Muscle of leg (tissue), 11 donors: ENCODE results near the gene GSDME. TPM values are rescaled to one million over a fixed set of nuclear protein-coding genes. Genes with fewer than 3 reads are reported as not detected.
A peak's percentile ranks its signal among the peaks of the same experiment; 100 is the strongest.

ENCODE experiments used
- DNase-seq: peaks from one replicate; pipeline ENCODE4 v3.0.0; 2013
- H3K27ac ChIP-seq: one replicate; pipeline ENCODE4 v1.5.1; 2013; ENCODE audit warnings: mild to moderate bottlenecking, low read length, control low read depth
- H3K27me3 ChIP-seq: one replicate; pipeline ENCODE4 v1.6.1; 2013; ENCODE audit warnings: low read length; ENCODE audit not compliant: control insufficient read depth, insufficient read depth
- H3K36me3 ChIP-seq: one replicate; pipeline ENCODE4 v1.6.1; 2013; ENCODE audit warnings: low read length; ENCODE audit not compliant: control insufficient read depth, insufficient read depth
- H3K4me1 ChIP-seq: one replicate; pipeline ENCODE4 v1.6.1; 2013; ENCODE audit warnings: low read length; ENCODE audit not compliant: control insufficient read depth, insufficient read depth
- H3K4me3 ChIP-seq: one replicate; pipeline ENCODE4 v1.5.1; 2013; ENCODE audit warnings: low read length, control low read depth
- H3K9me3 ChIP-seq: replicated peaks from 2 replicates; pipeline ENCODE4 v1.6.1; 2013; ENCODE audit warnings: low read depth, low read length; ENCODE audit not compliant: control insufficient read depth
- WGBS: methylation state at CpG from one replicate; pipeline ENCODE4 v1.1.5; 2013; ENCODE audit warnings: missing lambda C conversion rate; ENCODE audit not compliant: insufficient coverage; 5-methylcytosine and 5-hydroxymethylcytosine counted together
- polyA plus RNA-seq, 8 donors: library from polyadenylated mRNA; unstranded; fragments of 120-200 nt; gene quantifications; one replicate each; pipeline versions ENCODE4 v1.2.1 to v1.2.3, GENCODE V29; 2013; ENCODE audit warnings: inconsistent platforms in 1 of 8, low replicate concordance in 1 of 8; ENCODE audit not compliant: insufficient read length in 8 of 8, insufficient read depth in 1 of 8
- total RNA-seq: library from RNA; stranded (reverse); fragments of 120-200 nt; gene quantifications from one replicate; pipeline ENCODE4 v1.2.4, GENCODE V29; 2013

The GSDME gene
- total and polyA plus RNA-seq, 9 donors, result 5.1 to 12.4 (median 7.6) TPM

DNA sequence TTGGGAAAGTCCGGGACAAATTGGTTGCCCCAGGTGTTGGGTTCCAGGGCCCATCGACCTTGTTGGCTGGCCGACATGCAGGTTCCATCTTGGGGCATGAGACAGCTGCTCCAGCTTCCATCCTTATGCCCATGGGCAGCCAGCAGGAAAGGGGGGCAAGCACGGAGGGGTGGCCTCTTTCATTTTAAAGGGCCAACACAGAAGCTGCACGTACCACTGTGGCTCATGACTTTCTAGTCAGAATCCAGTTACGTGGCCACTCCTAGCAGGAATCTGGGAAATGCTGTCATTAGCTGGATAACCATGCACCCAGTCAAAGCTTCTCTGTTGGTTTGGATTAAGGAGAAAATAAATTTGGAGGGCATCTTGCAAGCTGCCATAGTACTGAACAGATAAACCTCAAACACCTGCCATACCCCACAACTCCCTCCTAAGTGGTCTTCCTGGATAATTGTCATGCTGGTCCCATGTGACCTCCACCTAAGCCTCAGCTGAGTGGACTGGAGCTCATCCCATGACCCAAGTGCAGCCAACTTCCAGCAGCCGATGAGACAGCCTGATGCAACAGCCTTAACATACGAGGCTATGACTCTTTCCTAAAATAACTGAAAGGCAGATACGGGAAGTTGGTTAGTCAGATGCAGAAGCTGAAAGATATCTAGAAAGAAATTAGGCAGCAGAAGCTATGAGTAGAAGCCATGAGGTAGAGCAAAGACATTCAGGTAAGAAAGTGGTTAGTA is 21.4 kb upstream of the GSDME start:
- no peaks in the 10 kb centered on the region for H3K36me3 ChIP-seq
- peak; percentile 70 for DNase-seq
- H3K27me3 ChIP-seq, result no peaks in the 10 kb centered on the region
- no peak overlapping the region for H3K4me3 ChIP-seq
- peaks cover 3% of the 10 kb centered on the region for H3K9me3 ChIP-seq
- H3K4me1 ChIP-seq, result no peaks in the 10 kb centered on the region
- 70% methylated on average over 6 of the region's 9 CpGs for WGBS
- H3K27ac ChIP-seq, result no peak overlapping the region

DNA sequence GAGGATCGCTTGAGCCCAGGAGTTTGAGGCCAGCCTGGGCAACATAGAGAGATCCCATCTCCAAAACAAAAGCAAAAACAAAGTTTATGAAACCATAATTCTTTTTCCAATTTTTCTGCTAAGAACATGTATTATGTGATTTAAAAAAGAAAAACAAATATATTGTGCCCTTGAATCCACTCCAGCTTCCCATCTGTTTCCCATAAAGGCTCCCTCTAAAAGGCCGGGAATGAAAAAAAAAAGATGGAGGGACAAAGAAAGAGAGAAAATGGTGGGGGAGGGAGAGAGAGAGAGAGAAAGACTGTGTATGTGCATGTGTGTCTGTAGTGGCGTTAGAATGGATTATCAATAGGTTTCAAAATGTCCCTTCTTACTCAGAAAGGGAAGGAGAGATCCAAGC is 20.5 kb upstream of the GSDME start:
- no peaks in the 10 kb centered on the region for H3K4me1 ChIP-seq
- no peak overlapping the region for H3K4me3 ChIP-seq
- no peak overlapping the region for H3K27ac ChIP-seq
- DNase-seq, result peak; percentile 72
- no peaks in the 10 kb centered on the region for H3K36me3 ChIP-seq
- no peaks in the 10 kb centered on the region for H3K27me3 ChIP-seq
- H3K9me3 ChIP-seq, result no peaks in the 10 kb centered on the region
- no CpG with 5 or more reads among the region's 3 CpGs for WGBS

DNA sequence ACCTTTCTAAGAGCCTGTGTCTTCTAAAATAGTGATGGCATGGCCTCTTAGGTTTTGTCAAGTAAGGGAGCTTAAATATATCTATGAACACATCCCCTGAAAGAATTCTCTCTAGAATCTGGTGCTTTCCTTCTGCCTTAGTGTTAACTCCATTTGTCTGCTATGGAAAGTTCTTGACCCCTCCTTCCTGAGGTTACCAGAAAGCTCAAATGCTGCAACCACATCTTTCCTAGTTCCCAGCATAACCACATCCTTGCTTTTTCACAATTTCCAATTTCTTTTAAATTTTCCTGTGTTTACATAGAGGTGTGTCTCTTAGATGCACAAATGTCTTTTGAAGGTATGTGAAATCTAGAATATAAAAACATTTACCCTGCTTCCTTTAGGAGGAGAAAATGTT is 16.4 kb upstream of the GSDME start:
- Histone ChIP-seq H3K27ac (no peak overlapping the region), H3K27me3 (no peaks in the 10 kb centered on the region), H3K36me3 (no peaks in the 10 kb centered on the region), H3K9me3 (no peaks in the 10 kb centered on the region), H3K4me1 (peaks cover 7% of the 10 kb centered on the region), H3K4me3 (no peak overlapping the region)
- no peak for DNase-seq

DNA sequence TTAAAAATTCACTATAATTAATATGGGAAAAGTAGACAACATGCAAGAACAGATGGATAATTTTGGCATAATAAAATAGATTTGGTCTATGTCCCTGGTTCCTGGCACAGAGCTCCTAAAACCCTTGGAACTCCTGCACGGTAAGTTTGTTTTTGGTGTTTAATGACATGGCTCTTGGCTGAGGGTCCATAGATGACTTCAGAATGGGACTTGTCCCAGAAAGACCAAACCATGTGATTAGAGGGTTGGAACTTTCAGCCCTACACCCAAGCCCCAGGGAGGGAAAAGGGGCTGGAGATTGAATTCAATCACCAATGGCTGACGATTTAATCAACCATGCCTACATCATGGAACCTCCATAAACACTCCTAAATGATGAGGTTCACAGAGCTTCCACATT is 12.6 kb upstream of the GSDME start:
- H3K4me3 ChIP-seq, result no peak overlapping the region
- no peaks in the 10 kb centered on the region for H3K9me3 ChIP-seq
- no CpG with 5 or more reads among the region's 2 CpGs for WGBS
- H3K36me3 ChIP-seq, result no peaks in the 10 kb centered on the region
- peaks cover 9% of the 10 kb centered on the region for H3K4me1 ChIP-seq
- DNase-seq, result peak; percentile 76
- H3K27me3 ChIP-seq, result no peaks in the 10 kb centered on the region
- no peak overlapping the region for H3K27ac ChIP-seq

DNA sequence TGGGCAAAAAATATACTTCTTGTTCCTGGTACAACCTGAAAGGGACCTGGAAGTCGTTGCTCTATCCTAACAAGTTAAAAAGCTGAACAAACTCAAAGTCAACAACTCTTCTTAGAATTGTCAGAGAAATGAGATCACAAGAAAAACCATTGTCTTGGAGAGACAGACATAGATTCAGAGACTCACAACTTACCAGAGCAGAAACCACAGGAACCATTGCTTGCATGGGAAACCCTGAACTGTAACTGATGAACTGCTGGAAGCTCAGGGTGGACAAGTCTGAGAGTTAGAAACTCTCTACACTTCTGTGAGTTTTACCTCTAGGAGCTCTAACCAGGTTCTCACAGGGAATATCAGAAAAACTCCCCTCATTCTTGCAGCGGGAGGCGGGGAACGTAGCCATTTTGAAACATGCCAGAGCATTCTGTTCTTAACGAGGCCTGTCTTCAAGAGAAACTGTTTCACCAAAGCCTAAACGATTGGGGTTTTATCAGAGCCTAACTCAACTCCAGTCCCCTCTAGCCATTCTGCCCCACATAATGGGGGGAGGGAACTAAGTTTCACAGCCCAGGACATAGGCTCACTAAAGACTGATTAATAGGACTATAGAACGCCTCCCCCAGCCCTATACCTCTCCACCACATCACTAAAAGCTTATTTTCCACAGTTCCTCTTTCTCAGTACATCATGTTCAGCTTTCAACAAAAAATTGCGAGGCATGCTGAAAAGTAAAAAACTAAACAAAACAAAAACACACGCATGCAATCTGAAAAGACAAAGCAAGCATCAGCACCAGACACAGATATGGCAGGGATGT is 12.0 kb upstream of the GSDME start:
- H3K9me3 ChIP-seq, result no peaks in the 10 kb centered on the region
- no peak for DNase-seq
- H3K27me3 ChIP-seq, result no peaks in the 10 kb centered on the region
- no peak overlapping the region for H3K27ac ChIP-seq
- 63% methylated on average over 3 of the region's 9 CpGs for WGBS
- H3K4me3 ChIP-seq, result no peak overlapping the region
- peaks cover 9% of the 10 kb centered on the region for H3K4me1 ChIP-seq
- no peaks in the 10 kb centered on the region for H3K36me3 ChIP-seq

GRCh38 chr7:24767878-24768569 is 10.8 kb upstream of the GSDME start:
- H3K36me3 ChIP-seq, result no peaks in the 10 kb centered on the region
- WGBS, result 85% methylated on average over 2 of the region's 9 CpGs

GRCh38 chr7:24764972-24765744 is 7.9 kb upstream of the GSDME start:
- no peaks in the 10 kb centered on the region for H3K9me3 ChIP-seq
- 41% methylated on average over 2 of the region's 8 CpGs for WGBS
- peaks cover 8% of the 10 kb centered on the region for H3K4me1 ChIP-seq
- H3K36me3 ChIP-seq, result no peaks in the 10 kb centered on the region
- H3K27ac ChIP-seq, result no peak overlapping the region
- peak; percentile 64 for DNase-seq
- H3K27me3 ChIP-seq, result no peaks in the 10 kb centered on the region
- H3K4me3 ChIP-seq, result no peak overlapping the region

More at GRCh38 chr7:24767878-24768569, 10.8 kb upstream of the GSDME start:
- Histone ChIP-seq H3K4me1 (peaks cover 9% of the 10 kb centered on the region), H3K27me3 (no peaks in the 10 kb centered on the region), H3K4me3 (no peak overlapping the region), H3K9me3 (no peaks in the 10 kb centered on the region), H3K27ac (no peak overlapping the region)
- no peak for DNase-seq

- no peaks in the 10 kb centered on the region for H3K27me3 ChIP-seq
- no peak overlapping the region for H3K4me3 ChIP-seq
- H3K27ac ChIP-seq, result no peak overlapping the region
- no peak for DNase-seq
- peaks cover 2% of the 10 kb centered on the region for H3K4me1 ChIP-seq
- H3K36me3 ChIP-seq, result no peaks in the 10 kb centered on the region
- WGBS, result no CpG with 5 or more reads among the region's 1 CpG
- H3K9me3 ChIP-seq, result no peaks in the 10 kb centered on the region
Observed at GRCh38 chr7:24764011-24764410, 6.7 kb upstream of the GSDME start.

DNA sequence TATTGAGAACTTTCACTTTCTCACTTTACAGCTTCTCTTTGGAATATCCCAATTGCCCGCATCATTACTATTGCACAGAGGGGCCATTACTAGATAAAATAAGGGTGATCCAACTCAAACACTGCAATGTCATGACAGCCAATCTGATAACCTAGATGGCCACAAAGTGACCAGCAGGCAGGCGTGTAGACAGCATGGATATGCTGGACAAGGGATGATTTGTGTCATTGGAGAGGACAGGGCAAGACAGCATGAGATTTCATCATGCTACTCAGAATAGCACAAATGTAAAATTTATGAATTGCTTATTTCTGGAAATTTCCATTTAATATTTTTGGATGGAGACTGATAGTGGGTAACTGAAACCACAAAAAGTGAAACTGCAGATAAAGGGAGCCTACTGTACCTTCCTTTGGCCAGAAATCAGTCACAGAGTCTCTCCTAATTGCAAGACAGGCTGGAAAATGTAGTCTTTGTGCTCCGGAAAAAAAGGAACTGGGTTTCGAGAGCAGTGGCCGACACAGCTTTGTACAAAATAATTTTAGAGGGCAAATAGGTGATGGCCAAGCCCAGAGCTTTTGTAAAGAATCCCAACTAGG is 6.1 kb upstream of the GSDME start:
- WGBS, result no CpG with 5 or more reads among the region's 5 CpGs
- Histone ChIP-seq H3K27ac (no peak overlapping the region), H3K4me3 (no peak overlapping the region), H3K9me3 (no peaks in the 10 kb centered on the region), H3K4me1 (peaks cover 3% of the 10 kb centered on the region), H3K36me3 (no peaks in the 10 kb centered on the region), H3K27me3 (peaks cover 2% of the 10 kb centered on the region)
- DNase-seq, result no peak
